HG03571 (cell line): ENCODE data around the gene CNNM4.

Experiments used
- ATAC-seq: cut with Tn5 transposase; IDR thresholded peaks from one replicate; pipeline ENCODE4 v1.9.1; 2021; ENCODE audit not compliant: unreplicated experiment

CNNM4 gene

GRCh38 chr2:96856776-96857666 lies 96.3 kb downstream of the CNNM4 start:
- ATAC-seq, result peak; percentile 16

GRCh38 chr2:96857667-96858372 lies 97.1 kb downstream of the CNNM4 start, which contains the start of gene ANKRD39:
Gene ANKRD39, minus strand, starts transcription at chr2:96858016. Its CDS starts 29 bp downstream, at chr2:96857987.
- ATAC-seq, result peak; percentile 92

- no peak for ATAC-seq
Measured at GRCh38 chr2:96859099-96859649, 98.5 kb downstream of the CNNM4 start.

- no peak for ATAC-seq
Measured at GRCh38 chr2:96859681-96860064, 99.0 kb downstream of the CNNM4 start.

- no peak for ATAC-seq
Measured at GRCh38 chr2:96860065-96861029, 99.6 kb downstream of the CNNM4 start.

- ATAC-seq, result no peak
Measured at GRCh38 chr2:96861074-96861473, 100.4 kb downstream of the CNNM4 start.
